GM04504 (cell line): ENCODE measurements around the gene CCDC170.

Experiments
- DNase-seq: peaks from one replicate; pipeline ENCODE4 v3.0.0-alpha.2; 2012; ENCODE audit warnings: low read depth

CCDC170 gene

GRCh38 chr6:151618717-151619116 is 124.9 kb downstream of the CCDC170 start:
- DNase-seq = no peak

- DNase-seq = no peak
Observed at GRCh38 chr6:151620179-151620578, 126.4 kb downstream of the CCDC170 start.

- no peak for DNase-seq
Observed at GRCh38 chr6:151624071-151624470, 130.3 kb downstream of the CCDC170 start.

DNA sequence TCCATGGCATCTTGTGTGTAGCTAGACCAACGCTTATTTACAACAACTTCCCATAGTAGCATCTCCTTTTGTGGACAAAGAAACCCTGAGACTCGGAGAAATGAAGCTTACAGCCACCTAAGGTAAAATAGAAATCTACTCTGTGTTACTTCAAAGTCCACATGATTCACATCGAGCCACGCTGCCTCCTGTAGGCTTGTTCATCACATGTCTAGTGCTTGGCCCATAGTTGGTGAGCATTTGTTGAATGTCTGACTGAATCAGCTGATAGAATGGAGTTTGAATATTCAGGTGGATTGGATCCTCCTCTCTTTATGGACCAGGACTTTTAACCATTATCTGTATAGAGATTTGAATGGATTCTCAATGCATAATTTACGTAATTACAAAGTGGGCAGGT is 130.7 kb downstream of the CCDC170 start:
- no peak for DNase-seq

DNA sequence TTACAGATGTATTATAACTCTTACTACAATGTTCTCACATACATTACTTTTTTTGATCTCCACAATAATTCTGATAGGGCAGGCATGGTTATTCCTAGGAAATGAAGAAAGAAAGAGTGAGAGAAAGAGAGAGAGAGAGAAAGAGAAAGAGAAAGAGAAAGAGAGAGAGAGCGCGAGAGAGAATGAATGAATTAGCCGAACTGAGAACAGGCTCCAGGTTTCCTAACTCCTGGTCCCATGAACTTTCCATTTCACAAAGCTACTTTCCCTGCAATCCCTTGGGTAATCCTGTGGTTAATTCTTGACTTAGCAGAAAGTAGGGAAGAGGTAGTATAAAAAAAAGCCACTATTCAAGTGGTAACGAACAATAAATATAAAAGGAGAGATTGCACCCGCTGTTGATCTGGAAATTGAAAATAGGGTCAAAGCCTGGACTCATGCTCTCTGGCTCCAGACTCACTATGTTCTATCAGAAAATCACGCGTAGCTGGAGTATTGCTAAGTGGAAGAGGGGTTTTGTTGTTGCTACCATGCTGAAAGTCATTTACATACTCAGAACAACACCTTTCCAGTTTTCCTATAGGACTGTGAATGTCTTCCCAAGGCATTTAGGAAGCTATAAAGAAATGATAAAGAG is 131.2 kb downstream of the CCDC170 start:
- no peak for DNase-seq

DNA sequence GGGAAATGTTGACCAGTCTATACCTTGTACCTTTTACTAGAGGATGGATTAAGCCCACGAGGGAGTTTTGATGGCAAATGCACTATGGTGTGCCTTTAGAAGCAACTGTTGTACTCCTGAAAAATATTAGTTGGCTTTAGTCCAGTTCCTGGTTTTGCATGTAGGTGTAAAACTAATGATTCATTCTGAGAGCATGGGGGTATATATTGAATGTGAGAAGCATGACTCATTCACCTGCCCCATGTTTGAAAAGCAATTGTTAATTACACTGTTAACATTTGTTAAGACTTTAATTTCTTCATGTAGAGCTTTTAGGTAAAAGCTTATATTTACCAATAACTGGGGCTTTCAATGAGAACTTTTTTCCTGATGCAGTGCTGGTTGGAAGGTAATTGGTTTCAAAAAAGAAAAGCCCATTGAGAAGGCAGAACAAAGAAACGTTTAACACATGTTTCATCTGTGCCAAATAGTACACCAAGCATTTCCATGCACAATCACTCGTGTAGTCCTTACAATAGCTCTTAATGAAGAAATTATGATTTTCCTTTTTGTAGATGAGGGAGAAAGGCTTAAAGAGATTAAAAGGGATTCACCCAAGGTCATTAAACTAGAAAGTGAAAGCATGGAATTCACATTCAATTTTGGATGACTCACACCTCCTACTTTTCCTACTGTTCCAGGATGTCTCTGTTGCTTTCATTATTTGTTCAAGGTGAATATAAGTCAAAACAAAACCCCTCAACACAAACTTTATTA is 134.1 kb downstream of the CCDC170 start:
- DNase-seq = no peak

DNA sequence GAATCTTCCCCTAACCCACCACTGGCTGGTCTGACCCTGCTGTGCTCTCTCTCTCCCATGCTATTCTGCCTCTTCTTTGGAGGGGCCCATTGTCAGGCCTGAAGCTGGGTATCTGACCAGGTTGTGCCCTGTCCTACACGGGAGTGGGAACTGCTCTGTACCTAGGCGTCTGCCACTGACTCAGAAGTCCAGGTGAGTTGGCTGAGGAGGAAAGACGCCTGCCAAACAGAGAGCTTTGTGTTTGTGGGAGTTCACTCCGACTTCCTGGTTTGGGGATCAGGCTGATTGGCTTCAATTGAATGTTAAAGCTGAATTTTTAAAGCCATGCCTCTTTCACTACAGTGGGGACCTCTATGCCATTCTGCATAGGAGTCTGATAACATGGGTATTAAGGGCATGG is 136.0 kb downstream of the CCDC170 start:
- no peak for DNase-seq

- DNase-seq = no peak
Observed at GRCh38 chr6:151630387-151630786, 136.6 kb downstream of the CCDC170 start.

DNA sequence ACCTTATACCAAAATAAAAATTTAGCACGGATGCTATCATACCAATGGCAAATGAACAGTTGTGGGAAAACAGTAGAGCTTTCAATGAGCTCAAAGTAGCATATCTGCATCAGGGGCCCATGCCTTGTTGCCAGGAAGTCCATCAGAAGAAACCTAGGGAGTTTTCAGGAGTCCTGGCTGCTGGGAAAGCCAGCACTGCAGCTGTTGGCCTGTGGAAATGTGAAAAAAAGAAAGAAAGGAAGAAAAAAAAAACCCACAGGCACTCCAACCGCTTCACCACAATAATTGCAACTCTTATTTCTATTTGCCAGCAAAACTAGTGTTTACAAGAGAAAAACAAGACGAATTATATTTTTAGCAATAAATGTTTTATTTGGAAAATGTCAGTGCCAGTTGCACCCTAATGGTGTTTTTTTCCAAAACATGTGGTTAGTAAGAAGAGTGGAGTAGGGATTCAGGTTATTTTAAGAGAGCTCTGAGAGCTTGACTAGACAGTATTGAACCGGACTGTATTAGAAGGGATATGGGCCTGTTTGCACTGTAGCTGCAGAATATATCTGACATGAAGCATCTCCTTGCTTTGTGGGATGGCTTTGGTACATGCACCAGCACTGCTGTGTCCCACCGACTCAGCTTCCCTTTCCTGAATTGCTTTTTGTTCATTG is 137.3 kb downstream of the CCDC170 start:
- no peak for DNase-seq

GRCh38 chr6:151632415-151632987 is 138.7 kb downstream of the CCDC170 start:
- DNase-seq = no peak

GRCh38 chr6:151633526-151634335 is 139.9 kb downstream of the CCDC170 start:
- DNase-seq = no peak

DNA sequence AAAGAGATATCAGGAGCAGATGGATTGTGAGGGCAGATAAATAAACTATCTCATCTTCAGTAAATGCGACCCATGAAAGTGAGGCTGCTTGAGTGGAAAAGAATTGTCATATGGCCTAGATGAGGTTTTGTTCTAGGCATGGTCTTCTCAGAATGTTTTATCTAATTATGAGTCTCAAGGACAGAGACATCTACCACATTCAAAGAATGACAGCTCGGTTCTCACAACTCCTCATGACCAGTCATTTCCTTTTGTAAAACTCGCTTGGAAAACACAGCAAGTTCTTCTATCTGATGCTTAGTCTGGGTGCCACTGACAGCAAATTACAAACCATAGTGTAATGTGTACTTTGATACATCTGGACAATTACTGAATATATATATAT is 140.5 kb downstream of the CCDC170 start:
- no peak for DNase-seq

DNA sequence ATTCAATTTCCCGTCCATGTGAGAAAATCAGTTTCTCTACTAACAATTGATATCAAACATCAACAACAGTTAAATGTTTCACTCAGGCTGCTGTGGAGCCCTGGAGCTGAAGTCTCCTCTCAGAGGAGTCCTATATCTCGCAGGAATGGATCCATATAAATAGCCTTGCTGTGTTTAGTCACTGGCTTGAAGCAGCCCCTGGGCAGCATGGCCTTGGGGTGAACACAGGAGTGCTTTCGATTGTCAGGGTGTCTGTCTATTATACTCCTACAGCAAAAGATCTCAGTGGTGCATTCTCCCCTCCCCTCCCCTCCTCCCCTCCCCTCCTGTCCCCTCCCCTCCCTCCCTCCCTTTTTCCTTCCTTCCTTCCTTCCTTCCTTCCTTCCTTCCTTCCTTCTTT is 141.9 kb downstream of the CCDC170 start:
- no peak for DNase-seq

DNA sequence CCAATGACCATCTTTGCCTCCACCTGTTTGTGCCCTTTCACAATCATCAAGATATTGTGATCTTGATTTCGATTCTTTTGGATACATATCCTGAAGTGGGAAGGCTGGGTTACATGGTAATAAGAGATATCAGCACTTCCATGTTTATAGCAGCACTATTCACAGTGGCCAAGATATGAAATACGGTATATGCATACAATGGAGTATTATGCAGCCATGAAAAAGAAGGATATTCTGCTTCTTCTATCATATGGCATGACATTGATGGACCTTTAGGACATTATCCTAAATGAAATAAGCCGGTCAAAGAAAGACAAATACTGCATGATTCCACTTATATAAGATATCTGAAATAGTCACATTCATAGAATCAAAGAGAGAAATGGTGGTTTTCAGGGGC is 144.0 kb downstream of the CCDC170 start:
- no peak for DNase-seq

DNA sequence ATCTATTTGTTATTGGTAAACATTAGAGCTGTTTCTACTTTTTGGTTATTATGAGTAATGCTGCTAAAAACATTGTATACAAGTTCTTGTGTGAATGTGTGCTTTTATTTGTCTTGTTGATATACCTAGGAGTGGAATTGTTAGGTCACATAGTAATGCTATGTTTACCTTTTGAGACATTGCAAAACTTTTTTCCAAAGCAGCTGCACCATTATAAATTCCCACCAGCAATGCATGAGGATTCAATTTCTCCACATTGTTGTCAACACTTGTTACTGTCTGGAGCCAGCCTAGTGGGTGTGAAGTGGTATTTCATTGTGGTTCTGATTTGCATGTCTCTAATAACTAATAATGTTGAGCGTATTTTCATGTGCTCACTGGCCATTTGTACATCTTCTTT is 145.9 kb downstream of the CCDC170 start:
- no peak for DNase-seq

DNA sequence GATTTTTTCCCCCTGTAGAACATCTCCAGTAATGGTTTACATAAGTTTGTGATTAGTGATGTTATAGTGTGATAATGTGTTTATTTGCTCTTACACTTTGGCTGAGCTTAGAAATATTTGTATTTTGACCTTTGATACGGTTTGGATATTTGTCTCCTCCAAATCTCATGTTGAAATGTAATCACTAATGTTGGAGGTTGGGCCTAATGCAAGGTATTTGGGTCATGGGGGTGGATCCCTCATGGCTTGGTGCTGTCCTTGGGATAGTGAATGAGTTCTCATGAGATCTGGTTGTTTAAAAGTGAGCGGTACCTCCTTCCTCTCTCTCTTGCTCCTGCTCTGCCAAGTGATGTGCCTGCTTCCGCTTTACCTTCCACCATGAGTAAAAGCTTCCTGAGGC is 147.2 kb downstream of the CCDC170 start:
- DNase-seq = no peak

DNA sequence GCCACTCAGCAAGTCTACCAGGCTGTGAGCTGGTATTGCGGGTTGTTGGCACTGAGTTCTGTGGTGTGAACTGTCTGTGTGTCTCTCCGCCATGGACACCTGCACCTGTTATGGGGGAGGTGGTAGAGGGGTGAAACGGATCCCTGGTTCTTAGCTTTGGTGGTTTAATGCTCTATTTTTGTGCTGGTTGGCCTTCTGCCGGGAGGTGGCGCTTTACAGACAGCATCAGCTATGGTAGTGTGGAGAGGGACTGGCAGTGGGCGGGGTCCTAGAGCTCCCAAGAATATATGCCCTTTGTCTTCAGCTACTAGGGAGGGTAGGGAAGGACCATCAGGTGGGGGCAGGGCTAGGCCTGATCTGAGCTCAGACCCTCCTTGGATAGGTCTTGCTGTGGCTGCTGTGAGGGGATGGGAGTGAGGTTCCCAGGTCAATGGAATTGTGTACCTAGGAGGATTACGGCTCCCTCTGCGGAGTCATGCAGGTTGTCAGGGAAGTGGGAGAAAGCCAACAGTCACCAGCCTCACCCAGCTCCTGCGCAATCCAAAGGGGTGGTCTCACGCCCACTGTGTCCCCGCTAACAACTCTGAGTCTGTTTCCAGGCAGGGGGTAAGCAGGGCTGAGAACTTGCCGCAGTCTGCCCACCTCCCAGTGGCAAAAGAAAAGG is 154.3 kb downstream of the CCDC170 start:
- DNase-seq = no peak

DNA sequence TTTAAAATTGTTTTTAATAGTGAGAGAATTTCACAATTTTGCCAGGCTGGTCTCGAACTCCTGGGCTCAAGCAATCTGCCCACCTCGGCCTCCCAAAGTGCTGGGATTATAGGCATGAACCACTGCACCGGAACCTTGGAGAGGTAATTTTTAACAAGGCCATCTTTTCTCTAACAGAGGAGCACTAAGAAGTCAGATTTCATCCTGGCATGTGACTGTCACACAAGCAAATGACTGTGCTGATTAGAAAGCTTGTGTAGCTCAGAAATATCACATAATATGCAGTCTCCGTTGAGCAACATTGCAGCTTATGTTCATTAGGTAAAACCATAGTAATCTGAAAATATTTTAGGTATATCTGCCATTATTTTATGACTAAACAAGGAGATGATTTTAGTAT is 156.0 kb downstream of the CCDC170 start:
- no peak for DNase-seq

- no peak for DNase-seq
Observed at GRCh38 chr6:151651639-151652038, 157.8 kb downstream of the CCDC170 start.

- DNase-seq = no peak
Observed at GRCh38 chr6:151652325-151652724, 158.5 kb downstream of the CCDC170 start.

GRCh38 chr6:151655099-151655498 is 161.3 kb downstream of the CCDC170 start:
- DNase-seq = no peak

DNA sequence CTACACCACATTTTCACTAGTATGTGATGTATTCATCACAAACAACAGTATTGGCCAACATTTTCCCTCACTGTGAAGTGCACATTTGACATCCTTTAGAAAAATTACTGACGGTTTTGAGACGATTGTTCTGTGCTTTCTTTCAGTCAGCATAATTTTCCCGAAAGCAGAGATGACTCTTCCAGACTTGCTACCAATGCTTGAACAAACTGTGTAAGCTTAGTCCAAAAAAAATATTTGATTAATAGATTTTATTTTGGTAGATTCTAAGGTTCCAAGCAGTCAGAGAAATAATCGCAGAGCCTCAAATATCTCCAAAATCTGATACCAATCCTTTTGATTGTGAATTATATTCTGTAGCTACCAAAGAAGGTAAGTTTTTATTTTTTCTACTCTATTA is 162.6 kb downstream of the CCDC170 start:
- DNase-seq = no peak
